Measurements from ENCODE around the gene RIMS1. TPM values are rescaled to one million over a fixed set of nuclear protein-coding genes. Genes with fewer than 3 reads are reported as not detected.
"Not testable (repeated sequence)": the region's sequence is repeated elsewhere in the genome, so short reads cannot be mapped to it uniquely, and the experiment has no call there.

RIMS1 gene
- total RNA-seq, 1 donor from 2014 or later: not detected

GRCh38 chr6:72316675-72317380 is 430.5 kb downstream of the RIMS1 start:
- DNase-seq: no peak
- Mint-ChIP-seq H3K27ac (no peak overlapping the region), H3K9me3 (no peaks in the 10 kb centered on the region), H3K4me3 (no peak overlapping the region), H3K27me3 (no peaks in the 10 kb centered on the region), H3K36me3 (ENCODE audit: low read depth) (no peaks in the 10 kb centered on the region), H3K4me1 (no peaks in the 10 kb centered on the region)
- intact Hi-C loops (cut with micrococcal nuclease): no loop called here

- intact Hi-C loops (cut with micrococcal nuclease): no loop called here
- DNase-seq: no peak
- Mint-ChIP-seq H3K36me3 (ENCODE audit: low read depth) (no peaks in the 10 kb centered on the region), H3K27ac (no peak overlapping the region), H3K9me3 (no peaks in the 10 kb centered on the region), H3K4me3 (no peak overlapping the region), H3K4me1 (no peaks in the 10 kb centered on the region), H3K27me3 (no peaks in the 10 kb centered on the region)
These were observed 435.4 kb downstream of the RIMS1 start for GRCh38 chr6:72321788-72322187.

DNA sequence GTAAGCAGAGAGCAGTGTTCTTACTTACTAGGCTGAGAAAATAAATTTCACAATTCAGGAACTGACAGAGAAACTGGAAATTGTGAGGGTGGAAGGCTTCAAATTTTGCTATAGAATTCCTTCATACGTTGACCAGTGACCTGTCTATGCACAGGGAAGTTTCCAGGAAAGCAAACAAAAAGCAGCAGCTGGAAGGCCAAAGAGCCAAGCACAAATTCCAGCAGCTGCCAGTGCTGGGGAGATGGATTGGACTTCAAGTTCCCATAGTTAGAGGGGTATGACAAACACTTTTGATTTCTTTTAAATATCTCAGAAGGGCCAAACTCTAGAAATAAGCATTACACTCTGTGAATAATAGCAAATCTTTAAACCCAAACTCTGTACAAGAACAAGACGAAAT is 436.4 kb downstream of the RIMS1 start:
- H3K4me3 Mint-ChIP-seq: no peak overlapping the region
- no peak overlapping the region for H3K27ac Mint-ChIP-seq
- intact Hi-C loops (cut with micrococcal nuclease): no loop called here

GRCh38 chr6:72324591-72324990 is 438.2 kb downstream of the RIMS1 start:
- intact Hi-C loops (cut with micrococcal nuclease): no loop called here
- Mint-ChIP-seq H3K27me3 (no peaks in the 10 kb centered on the region), H3K4me3 (no peak overlapping the region), H3K9me3 (no peaks in the 10 kb centered on the region), H3K36me3 (ENCODE audit: low read depth) (no peaks in the 10 kb centered on the region), H3K4me1 (no peaks in the 10 kb centered on the region), H3K27ac (no peak overlapping the region)
- DNase-seq: no peak

More for the DNA sequence above, 436.4 kb downstream of the RIMS1 start:
- Mint-ChIP-seq H3K9me3 (no peaks in the 10 kb centered on the region), H3K4me1 (no peaks in the 10 kb centered on the region), H3K27me3 (no peaks in the 10 kb centered on the region), H3K36me3 (ENCODE audit: low read depth) (no peaks in the 10 kb centered on the region)
- DNase-seq: no peak

DNA sequence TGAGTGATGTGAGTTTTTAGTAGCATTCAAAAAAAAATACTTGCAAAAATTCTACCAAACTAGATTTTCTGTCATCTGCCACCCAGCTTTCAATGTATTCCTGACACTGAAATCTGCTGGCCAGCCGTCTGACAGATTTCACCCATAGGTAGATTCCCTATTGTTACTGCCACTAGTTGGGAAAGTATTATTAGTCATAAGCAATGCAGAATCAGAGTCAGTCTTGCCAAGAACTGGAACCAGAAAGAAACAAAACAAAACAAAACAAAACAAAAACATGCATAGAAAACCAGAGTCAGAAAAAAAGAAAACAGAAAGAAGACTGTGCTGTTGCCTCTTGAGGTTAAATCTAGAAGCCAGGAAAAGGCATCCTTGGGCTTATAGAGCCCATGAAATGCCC is 442.4 kb downstream of the RIMS1 start:
- no peak overlapping the region for H3K4me3 Mint-ChIP-seq
- no peak overlapping the region for H3K27ac Mint-ChIP-seq
- H3K27me3 Mint-ChIP-seq: no peaks in the 10 kb centered on the region
- DNase-seq: no peak
- H3K9me3 Mint-ChIP-seq: no peaks in the 10 kb centered on the region
- H3K36me3 Mint-ChIP-seq (ENCODE audit: low read depth): no peaks in the 10 kb centered on the region
- intact Hi-C loops (cut with micrococcal nuclease): no loop called here
- no peaks in the 10 kb centered on the region for H3K4me1 Mint-ChIP-seq

- H3K27me3 Mint-ChIP-seq; H3K36me3 Mint-ChIP-seq (ENCODE audit: low read depth); H3K27ac Mint-ChIP-seq; H3K4me3 Mint-ChIP-seq; H3K9me3 Mint-ChIP-seq; H3K4me1 Mint-ChIP-seq; DNase-seq; intact Hi-C loops (cut with micrococcal nuclease): not testable (repeated sequence)
These were observed 448.9 kb downstream of the RIMS1 start for GRCh38 chr6:72335203-72335602.

DNA sequence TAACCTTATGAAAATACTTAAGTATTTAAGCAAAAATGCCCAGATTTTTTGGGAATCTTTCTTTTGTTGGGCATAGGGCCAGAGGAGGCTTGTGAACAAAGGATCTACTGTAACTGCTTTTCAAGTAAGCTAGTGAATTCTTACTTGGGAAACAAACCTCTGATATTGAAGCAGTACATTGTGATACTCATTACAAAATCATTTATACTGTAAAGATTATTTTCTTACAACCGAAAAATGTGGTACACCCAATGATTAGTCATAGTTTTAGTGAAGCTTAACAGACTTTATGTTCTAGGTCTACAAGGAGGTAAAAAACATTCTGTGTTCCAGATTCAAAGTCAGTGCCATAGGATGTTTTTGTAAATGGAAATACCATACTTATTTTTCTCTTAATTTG is 462.6 kb downstream of the RIMS1 start:
- Mint-ChIP-seq H3K4me3 (no peak overlapping the region), H3K36me3 (ENCODE audit: low read depth) (no peaks in the 10 kb centered on the region), H3K27ac (no peak overlapping the region), H3K27me3 (no peaks in the 10 kb centered on the region), H3K9me3 (no peaks in the 10 kb centered on the region), H3K4me1 (no peaks in the 10 kb centered on the region)
- DNase-seq: no peak
- intact Hi-C loops (cut with micrococcal nuclease): no loop called here

DNA sequence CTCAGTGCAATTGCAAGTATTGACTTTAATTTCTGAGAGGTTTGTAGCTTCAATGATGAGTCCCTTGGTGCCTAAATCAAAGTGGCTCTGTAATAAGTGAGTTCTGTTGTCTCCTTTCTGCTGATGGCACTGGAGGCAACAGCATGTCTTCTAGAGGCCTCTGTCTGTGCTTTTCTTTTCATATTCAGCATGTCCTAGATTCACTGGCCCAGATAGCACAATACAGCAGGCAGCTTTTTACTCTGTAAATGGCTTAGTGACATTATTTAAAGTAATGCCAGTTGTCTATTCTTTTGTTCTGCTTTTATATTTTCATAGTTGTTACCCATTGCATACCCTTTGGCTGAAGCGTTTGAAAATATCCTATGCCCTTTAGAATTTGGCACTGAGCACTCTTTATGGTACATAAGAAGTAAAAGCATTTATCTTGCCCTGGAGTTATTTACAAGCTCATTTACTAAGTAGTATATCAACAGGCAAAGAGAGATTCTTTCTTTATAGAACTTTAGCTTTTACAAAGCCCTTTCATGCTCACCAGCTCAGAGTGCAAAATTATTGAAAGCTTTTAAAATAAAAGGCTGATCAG is 464.0 kb downstream of the RIMS1 start:
- intact Hi-C loops (cut with micrococcal nuclease): no loop called here
- Mint-ChIP-seq H3K36me3 (ENCODE audit: low read depth) (no peaks in the 10 kb centered on the region), H3K4me3 (no peak overlapping the region), H3K27ac (no peak overlapping the region), H3K9me3 (no peaks in the 10 kb centered on the region), H3K27me3 (no peaks in the 10 kb centered on the region), H3K4me1 (no peaks in the 10 kb centered on the region)
- no peak for DNase-seq

DNA sequence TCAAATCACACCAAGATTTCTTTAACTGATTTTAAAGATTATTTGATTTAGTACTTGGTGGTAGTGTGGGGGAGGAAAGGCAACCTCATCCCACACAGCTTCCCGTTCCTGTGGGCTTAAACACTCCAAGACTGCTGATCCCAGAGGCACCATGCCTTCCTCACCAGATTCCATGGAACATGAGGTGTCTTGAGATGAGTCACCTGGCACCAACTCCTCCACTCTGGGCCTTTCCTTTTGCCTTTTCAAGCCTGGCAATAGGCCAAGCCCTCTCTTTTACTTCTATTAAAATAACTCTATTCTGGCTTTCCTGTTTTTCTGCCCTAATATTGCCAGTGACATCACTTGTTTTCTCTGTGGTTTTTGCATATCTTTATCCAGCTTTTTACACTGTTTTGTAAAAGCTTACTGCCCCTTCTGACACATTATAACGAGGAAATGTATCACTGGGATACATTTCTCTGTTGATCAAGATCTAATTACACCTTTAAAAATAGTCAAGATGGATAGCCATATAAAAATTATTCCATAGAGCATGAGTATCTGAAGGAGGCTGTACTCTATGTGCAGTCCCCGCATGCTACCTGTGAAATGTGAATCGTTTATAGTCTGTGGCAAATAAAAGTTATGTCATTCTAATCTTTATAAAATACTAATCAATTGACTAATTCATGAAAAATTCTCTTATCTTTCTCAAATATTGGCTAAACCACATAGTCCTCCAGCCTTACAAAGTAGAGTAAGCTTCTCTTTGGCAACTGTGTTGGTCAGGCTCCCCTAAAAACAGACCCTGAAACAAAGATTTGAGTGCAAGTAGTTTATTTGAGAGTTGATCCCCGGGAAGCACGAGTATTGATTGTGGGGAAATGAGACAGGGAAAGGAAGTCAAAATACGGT is 477.7 kb downstream of the RIMS1 start:
- H3K9me3 Mint-ChIP-seq: no peaks in the 10 kb centered on the region
- H3K4me3 Mint-ChIP-seq: no peak overlapping the region
- intact Hi-C loops (cut with micrococcal nuclease): no loop called here
- peaks cover 4% of the 10 kb centered on the region for H3K27me3 Mint-ChIP-seq
- H3K36me3 Mint-ChIP-seq (ENCODE audit: low read depth): no peaks in the 10 kb centered on the region
- no peak overlapping the region for H3K27ac Mint-ChIP-seq
- no peak for DNase-seq
- H3K4me1 Mint-ChIP-seq: no peaks in the 10 kb centered on the region

DNA sequence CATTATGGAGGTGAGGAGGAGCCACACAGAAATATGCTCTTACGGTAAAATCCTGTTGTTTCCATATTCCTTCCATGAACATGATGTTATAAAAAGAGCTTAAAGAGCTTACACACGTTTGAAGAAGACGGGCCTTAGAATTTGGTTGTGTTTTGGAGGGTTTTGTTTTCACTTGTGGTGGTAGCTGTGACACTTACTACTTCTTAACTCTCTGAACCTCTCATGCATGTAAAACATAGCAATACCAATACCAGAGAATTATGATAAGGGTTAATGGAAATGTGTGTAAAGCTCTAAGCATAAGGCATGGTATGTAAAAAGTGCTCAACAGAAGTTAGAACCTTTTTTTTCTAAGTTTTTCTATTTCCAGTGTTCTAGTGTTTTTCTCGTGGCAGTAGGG is 479.4 kb downstream of the RIMS1 start:
- intact Hi-C loops (cut with micrococcal nuclease): no loop called here
- no peak overlapping the region for H3K4me3 Mint-ChIP-seq
- H3K27ac Mint-ChIP-seq: no peak overlapping the region
- DNase-seq: no peak
- no peaks in the 10 kb centered on the region for H3K4me1 Mint-ChIP-seq
- no peaks in the 10 kb centered on the region for H3K36me3 Mint-ChIP-seq (ENCODE audit: low read depth)
- H3K9me3 Mint-ChIP-seq: no peaks in the 10 kb centered on the region
- H3K27me3 Mint-ChIP-seq: peaks cover 5% of the 10 kb centered on the region

DNA sequence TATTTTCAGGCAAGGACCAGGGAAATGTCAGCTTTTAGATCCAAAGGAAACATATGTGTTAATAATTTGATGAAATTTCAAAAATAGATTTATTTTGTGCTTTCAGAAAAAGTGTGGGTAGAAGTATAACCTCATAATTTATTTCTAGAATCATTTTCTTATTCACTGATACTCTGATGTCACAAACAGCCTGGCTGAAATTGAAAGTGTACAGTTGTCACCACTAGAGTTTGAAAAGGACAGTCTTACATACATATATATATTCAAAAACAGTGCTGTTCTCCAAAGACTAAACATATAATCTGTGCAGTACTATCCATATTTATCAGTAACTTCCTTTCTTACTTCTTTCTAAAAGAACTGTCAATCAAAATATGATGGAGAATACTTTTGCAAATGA is 481.1 kb downstream of the RIMS1 start:
- no peaks in the 10 kb centered on the region for H3K4me1 Mint-ChIP-seq
- peaks cover 5% of the 10 kb centered on the region for H3K27me3 Mint-ChIP-seq
- H3K36me3 Mint-ChIP-seq (ENCODE audit: low read depth): no peaks in the 10 kb centered on the region
- no peak overlapping the region for H3K27ac Mint-ChIP-seq
- no peak overlapping the region for H3K4me3 Mint-ChIP-seq
- H3K9me3 Mint-ChIP-seq: no peaks in the 10 kb centered on the region
- intact Hi-C loops (cut with micrococcal nuclease): no loop called here
- no peak for DNase-seq

GRCh38 chr6:72371473-72371872 is 485.1 kb downstream of the RIMS1 start:
- Mint-ChIP-seq H3K9me3 (no peaks in the 10 kb centered on the region), H3K27ac (no peak overlapping the region), H3K4me1 (no peaks in the 10 kb centered on the region), H3K4me3 (no peak overlapping the region), H3K27me3 (peaks cover 5% of the 10 kb centered on the region), H3K36me3 (ENCODE audit: low read depth) (no peaks in the 10 kb centered on the region)
- DNase-seq: no peak
- intact Hi-C loops (cut with micrococcal nuclease): no loop called here

GRCh38 chr6:72374172-72374571 is 487.8 kb downstream of the RIMS1 start:
- Mint-ChIP-seq H3K27ac (no peak overlapping the region), H3K9me3 (no peaks in the 10 kb centered on the region), H3K4me1 (no peaks in the 10 kb centered on the region), H3K27me3 (peaks cover 2% of the 10 kb centered on the region), H3K36me3 (ENCODE audit: low read depth) (no peaks in the 10 kb centered on the region), H3K4me3 (no peak overlapping the region)
- no peak for DNase-seq
- intact Hi-C loops (cut with micrococcal nuclease): no loop called here

- Mint-ChIP-seq H3K4me3 (no peak overlapping the region), H3K36me3 (ENCODE audit: low read depth) (no peaks in the 10 kb centered on the region), H3K9me3 (no peaks in the 10 kb centered on the region), H3K4me1 (no peaks in the 10 kb centered on the region), H3K27ac (no peak overlapping the region), H3K27me3 (peaks cover 2% of the 10 kb centered on the region)
- intact Hi-C loops (cut with micrococcal nuclease): no loop called here
- no peak for DNase-seq
These were observed 488.5 kb downstream of the RIMS1 start for GRCh38 chr6:72374857-72375256.

All from activated CD4-positive, alpha-beta T cell treated with anti-CD3 and anti-CD28 coated beads, Interleukin-2, amount 10 ng/mL, durations not matched to agents 24 days and 14 days (primary cell).